Measurements from ENCODE around the gene PILRA.

DNA sequence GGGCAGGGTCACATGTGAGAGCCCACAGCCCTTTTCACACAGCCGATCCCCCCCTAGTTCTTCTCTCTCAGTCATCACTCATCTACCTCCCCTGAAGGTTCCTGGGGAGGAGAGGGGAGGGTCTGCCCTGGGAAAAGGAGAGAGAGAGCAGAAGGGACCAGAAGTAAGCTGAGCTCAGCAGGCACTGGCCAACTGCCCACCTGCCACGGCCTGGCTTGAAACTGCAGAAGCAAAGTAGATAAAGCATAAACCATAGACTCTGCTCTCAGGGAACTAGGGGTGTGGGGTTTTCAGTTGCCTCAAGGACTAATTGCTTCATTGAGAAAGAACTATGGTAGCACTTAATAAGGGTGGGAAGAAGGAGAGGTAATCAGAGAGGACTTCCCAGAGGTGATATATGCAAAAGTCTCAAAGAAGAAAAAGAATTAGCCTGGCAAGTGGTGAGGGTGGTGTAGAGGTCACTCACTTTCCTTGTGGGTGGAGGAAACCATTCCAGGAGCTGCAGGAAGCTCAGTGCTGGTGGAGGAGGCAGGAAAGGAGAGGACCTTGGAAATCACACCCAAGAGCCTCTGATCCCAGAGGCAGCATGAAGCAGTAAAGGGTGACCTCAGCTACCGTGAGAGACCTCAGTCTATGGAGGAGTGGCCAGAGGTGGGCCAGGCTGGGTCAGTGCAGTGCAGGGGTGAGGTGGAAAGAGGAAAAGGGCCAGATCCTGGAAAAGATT, 17.2 kb downstream of the PILRA start:
- TF ChIP-seq POLR2AphosphoS5 (IDR thresholded peaks at IDR 0.05) (no peak), POLR2A (IDR thresholded peaks at IDR 0.05) (no peak), EP300 (IDR thresholded peaks at IDR 0.05) (no peak)
- TF ChIP-seq, protein P1, sequence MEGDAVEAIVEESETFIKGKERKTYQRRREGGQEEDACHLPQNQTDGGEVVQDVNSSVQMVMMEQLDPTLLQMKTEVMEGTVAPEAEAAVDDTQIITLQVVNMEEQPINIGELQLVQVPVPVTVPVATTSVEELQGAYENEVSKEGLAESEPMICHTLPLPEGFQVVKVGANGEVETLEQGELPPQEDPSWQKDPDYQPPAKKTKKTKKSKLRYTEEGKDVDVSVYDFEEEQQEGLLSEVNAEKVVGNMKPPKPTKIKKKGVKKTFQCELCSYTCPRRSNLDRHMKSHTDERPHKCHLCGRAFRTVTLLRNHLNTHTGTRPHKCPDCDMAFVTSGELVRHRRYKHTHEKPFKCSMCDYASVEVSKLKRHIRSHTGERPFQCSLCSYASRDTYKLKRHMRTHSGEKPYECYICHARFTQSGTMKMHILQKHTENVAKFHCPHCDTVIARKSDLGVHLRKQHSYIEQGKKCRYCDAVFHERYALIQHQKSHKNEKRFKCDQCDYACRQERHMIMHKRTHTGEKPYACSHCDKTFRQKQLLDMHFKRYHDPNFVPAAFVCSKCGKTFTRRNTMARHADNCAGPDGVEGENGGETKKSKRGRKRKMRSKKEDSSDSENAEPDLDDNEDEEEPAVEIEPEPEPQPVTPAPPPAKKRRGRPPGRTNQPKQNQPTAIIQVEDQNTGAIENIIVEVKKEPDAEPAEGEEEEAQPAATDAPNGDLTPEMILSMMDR (IDR thresholded peaks at IDR 0.05), result no peak

All from stomach (tissue), 4 donors.